SU-DHL-6 (cell line): ENCODE results near the gene B4GALNT1.

Experiments used
- CTCF ChIP-seq: fragments of 200-600 bp; sonication (generic); IDR thresholded peaks from one replicate; pipeline ENCODE4 v1.5.1; 2017; ENCODE audit warnings: antibody characterized with exemption, mild to moderate bottlenecking, low read length, moderate library complexity; ENCODE audit not compliant: insufficient read depth, poor library complexity, severe bottlenecking
- EZH2phosphoT487 ChIP-seq: fragments of 200-600 bp; sonication (generic), shearing (Covaris generic); conservative IDR thresholded peaks from 2 replicates; pipeline ENCODE4 v1.6.1; 2018; ENCODE audit warnings: mild to moderate bottlenecking, antibody characterized with exemption, low read length, moderate library complexity, mixed read lengths

- TF ChIP-seq CTCF (no peak), EZH2phosphoT487 (no peak)
Observed at GRCh38 chr12:57617942-57618341, 15.1 kb downstream of the B4GALNT1 start.
